HCT116 (cell line): ENCODE data around the gene DCLK3. TPM values are rescaled to one million over a fixed set of nuclear protein-coding genes. Genes with fewer than 3 reads are reported as not detected.

Experiments used
- ATAC-seq: fragments of 200-7000 bp; cut with Tn5 transposase; 2 replicates; pipeline ENCODE4 v1.9.1; 2020; ENCODE audit warnings: mild to moderate bottlenecking, moderate library complexity
- BruUV-seq: library from RNA; stranded (reverse); fragments of 400-500 nt; replicated peaks from 2 replicates; lab custom pipeline; 2021; lab: Mats Ljungman, UMichigan
- CTCF ChIA-PET: fragments of 300-600 bp; sonication (Branson Sonifier 250); formaldehyde crosslinking; loops from one replicate; lab custom pipeline; 2021; ENCODE audit warnings: antibody characterized with exemption; lab: Charles Lee
- POLR2A ChIA-PET: fragments of 300-600, 350-600 bp; sonication (Branson Sonifier 250); formaldehyde crosslinking; loops from one replicate; lab custom pipeline; 2021; ENCODE audit warnings: antibody characterized with exemption; lab: Charles Lee
- RAD21 ChIA-PET, 2 experiments: fragments of 300-600 bp; sonication (Branson Sonifier 250); formaldehyde crosslinking; loops; one replicate each; lab custom pipeline; 2023; ENCODE audit warnings: low total read pairs in 2 of 2; ENCODE audit not compliant: uncharacterized antibody in 2 of 2, unreplicated experiment in 2 of 2, low non-redundant PET in 1 of 2; lab: Charles Lee
- DNase-seq: peaks from one replicate; pipeline ENCODE4 v3.0.0-alpha.2; 2010; ENCODE audit warnings: low read depth, low spot score
- H2AFZ ChIP-seq: fragments of 200-600 bp; shearing (Covaris generic), sonication (generic); 2 replicates; pipeline ENCODE4 v1.6.1; 2017; ENCODE audit warnings: low read depth, mixed run types, mixed read lengths, antibody characterized with exemption, low read length; ENCODE audit not compliant: poor library complexity, severe bottlenecking
- H3K27ac ChIP-seq: 2 replicates; pipeline ENCODE4 v1.5.1; 2012; ENCODE audit warnings: low read depth, low read length
- H3K27me3 ChIP-seq: fragments of 200-600 bp; sonication (generic); 2 replicates; pipeline ENCODE4 v1.6.1; 2016; ENCODE audit warnings: mixed run types, low read length, mixed read lengths; ENCODE audit not compliant: insufficient read depth
- H3K36me3 ChIP-seq, 2 experiments: fragments of 200-500 bp in 1 of 2; fragments of 200-600 bp in 1 of 2; sonication (Bioruptor generic) in 1 of 2; sonication (generic) in 1 of 2; 2 replicates each; pipeline versions ENCODE4 v1.5.1 to v1.6.1; 2014 to 2016; ENCODE audit warnings: low read length in 2 of 2, inconsistent platforms in 1 of 2, mixed read lengths in 1 of 2, mixed run types in 1 of 2; ENCODE audit not compliant: insufficient read depth in 2 of 2, control insufficient read depth in 1 of 2
- H3K4me1 ChIP-seq, 2 experiments: fragments of 200-600 bp in 1 of 2; sonication (generic) in 1 of 2; 2 replicates each; pipeline versions ENCODE4 v1.5.1 to v1.6.1; 2012 to 2017; ENCODE audit warnings: low read length in 2 of 2, inconsistent platforms in 1 of 2, mild to moderate bottlenecking in 1 of 2, mixed read lengths in 1 of 2, mixed run types in 1 of 2, moderate library complexity in 1 of 2; ENCODE audit not compliant: insufficient read depth in 2 of 2, control insufficient read depth in 1 of 2
- H3K4me2 ChIP-seq: fragments of 200-600 bp; sonication (generic); 2 replicates; pipeline ENCODE4 v1.6.1; 2017; ENCODE audit warnings: mixed run types, low read length, mixed read lengths
- H3K4me3 ChIP-seq, 2 experiments: fragments of 200-600 bp in 1 of 2; sonication (generic) in 1 of 2; replicated peaks in 1 of 2; 2 replicates each; pipeline ENCODE4 v1.5.1; 2011 to 2016; ENCODE audit warnings: low read length in 2 of 2, control low read depth in 1 of 2, low read depth in 1 of 2, mild to moderate bottlenecking in 1 of 2, mixed read lengths in 1 of 2, mixed run types in 1 of 2
- H3K79me2 ChIP-seq: fragments of 200-600 bp; sonication (generic); 2 replicates; pipeline ENCODE4 v1.6.1; 2017; ENCODE audit warnings: mild to moderate bottlenecking, mixed run types, low read length, moderate library complexity, mixed read lengths; ENCODE audit not compliant: insufficient read depth
- H3K9ac ChIP-seq: fragments of 200-600 bp; sonication (generic); 2 replicates; pipeline ENCODE4 v1.6.1; 2016; ENCODE audit warnings: low read length, mixed read lengths
- H3K9me2 ChIP-seq: fragments of 200-600 bp; sonication (generic), shearing (Covaris generic); 2 replicates; pipeline ENCODE4 v1.6.1; 2017; ENCODE audit warnings: mixed run types, mild to moderate bottlenecking, moderate library complexity; ENCODE audit not compliant: insufficient read depth
- H3K9me3 ChIP-seq, 2 experiments: fragments of 200-500 bp in 1 of 2; fragments of 200-600 bp in 1 of 2; sonication (Bioruptor generic) in 1 of 2; sonication (generic) in 1 of 2; 2 replicates each; pipeline ENCODE4 v1.6.1; 2014 to 2017; ENCODE audit warnings: low read length in 2 of 2, mixed read lengths in 2 of 2, inconsistent platforms in 1 of 2, low read depth in 1 of 2, mild to moderate bottlenecking in 1 of 2, mixed run types in 1 of 2, moderate library complexity in 1 of 2; ENCODE audit not compliant: control insufficient read depth in 1 of 2, insufficient read depth in 1 of 2
- H4K20me1 ChIP-seq: fragments of 200-600 bp; sonication (generic), shearing (Covaris generic); 2 replicates; pipeline ENCODE4 v1.6.1; 2017; ENCODE audit warnings: mixed run types, mild to moderate bottlenecking, moderate library complexity; ENCODE audit not compliant: insufficient read depth
- CBX3 ChIP-seq: IDR thresholded peaks from 2 replicates; pipeline ENCODE4 v1.6.1; 2012; ENCODE audit warnings: low read depth
- CEBPB ChIP-seq: IDR thresholded peaks from 2 replicates; pipeline ENCODE4 v1.6.1; 2012; ENCODE audit warnings: low read depth
- CTCF ChIP-seq, 3 experiments: fragments of 200-600 bp in 1 of 3; sonication (generic) in 1 of 3; IDR thresholded peaks in 2 of 3; conservative IDR thresholded peaks in 1 of 3; 2 replicates each; pipeline ENCODE4 v1.5.1; 2012 to 2017; ENCODE audit warnings: low read depth in 2 of 3, low read length in 2 of 3, antibody characterized with exemption in 1 of 3, borderline replicate concordance in 1 of 3, control low read depth in 1 of 3, mild to moderate bottlenecking in 1 of 3, mixed read lengths in 1 of 3, mixed run types in 1 of 3, moderate library complexity in 1 of 3; ENCODE audit not compliant: insufficient read depth in 1 of 3
- EGR1 ChIP-seq: IDR thresholded peaks from 2 replicates; pipeline ENCODE4 v1.6.1; 2012; ENCODE audit warnings: low read depth
- ELF1 ChIP-seq: IDR thresholded peaks from 2 replicates; pipeline ENCODE4 v1.6.1; 2012; ENCODE audit warnings: low read depth, borderline replicate concordance
- EZH2phosphoT487 ChIP-seq: fragments of 200-600 bp; IDR thresholded peaks from 2 replicates; pipeline ENCODE4 v1.6.1; 2018; ENCODE audit warnings: antibody characterized with exemption, borderline replicate concordance
- FOSL1 ChIP-seq: IDR thresholded peaks from 2 replicates; pipeline ENCODE4 v1.6.1; 2012; ENCODE audit warnings: low read depth
- JUND ChIP-seq: IDR thresholded peaks from 2 replicates; pipeline ENCODE4 v1.6.1; 2012
- POLR2AphosphoS5 ChIP-seq: IDR thresholded peaks from 2 replicates; pipeline ENCODE4 v1.6.1; 2011; ENCODE audit warnings: mild to moderate bottlenecking, low read depth, low read length, moderate library complexity
- RAD21 ChIP-seq: IDR thresholded peaks from 2 replicates; pipeline ENCODE4 v1.6.1; 2012; ENCODE audit warnings: low read depth, mild to moderate bottlenecking
- SIN3A ChIP-seq: IDR thresholded peaks from 2 replicates; pipeline ENCODE4 v1.6.1; 2012; ENCODE audit warnings: low read depth
- SP1 ChIP-seq: IDR thresholded peaks from 2 replicates; pipeline ENCODE4 v1.6.1; 2012; ENCODE audit warnings: low read depth
- TCF7L2 ChIP-seq: IDR thresholded peaks from 2 replicates; pipeline ENCODE4 v1.7.0; 2011; ENCODE audit warnings: borderline replicate concordance, inconsistent platforms; ENCODE audit not compliant: insufficient read depth, insufficient read length; ENCODE audit errors: extremely low read depth
- YY1 ChIP-seq: IDR thresholded peaks from 2 replicates; pipeline ENCODE4 v1.6.1; 2011; ENCODE audit warnings: low read length, low read depth, moderate library complexity, mild to moderate bottlenecking; ENCODE audit not compliant: insufficient replicate concordance; ENCODE audit errors: extremely low read depth
- ZBTB33 ChIP-seq: IDR thresholded peaks from 2 replicates; pipeline ENCODE4 v1.6.1; 2011; ENCODE audit warnings: mild to moderate bottlenecking, low read length, moderate library complexity; ENCODE audit not compliant: insufficient replicate concordance; ENCODE audit errors: extremely low read depth
- ZNF274 ChIP-seq: fragments of 200-500 bp; sonication (Bioruptor generic); IDR thresholded peaks from 2 replicates; pipeline ENCODE4 v1.6.1; 2014; ENCODE audit warnings: mild to moderate bottlenecking, low read depth, low read length, inconsistent platforms
- intact Hi-C: fragments of 100-400 bp; cut with micrococcal nuclease; formaldehyde crosslinking; loops from 2 replicates; pipeline ENCODE4 v1.10.0; 2022
- total RNA-seq: library from RNA; stranded (reverse); gene quantifications from one replicate; pipeline ENCODE4 v1.2.1, GENCODE V29; 2021; ENCODE audit not compliant: unreplicated experiment
- TF ChIP-seq, protein P1 (sequence below): IDR thresholded peaks from 2 replicates; pipeline ENCODE4 v1.6.1; 2012; ENCODE audit warnings: low read depth
- TF ChIP-seq, protein P2 (sequence below): IDR thresholded peaks from 2 replicates; pipeline ENCODE4 v1.6.1; 2012

DCLK3 gene
- total RNA-seq, 1 experiment from 2014 or later: not detected

GRCh38 chr3:36751326-36751725 is 13.0 kb downstream of the DCLK3 start (continued):
- TF ChIP-seq, protein P1, sequence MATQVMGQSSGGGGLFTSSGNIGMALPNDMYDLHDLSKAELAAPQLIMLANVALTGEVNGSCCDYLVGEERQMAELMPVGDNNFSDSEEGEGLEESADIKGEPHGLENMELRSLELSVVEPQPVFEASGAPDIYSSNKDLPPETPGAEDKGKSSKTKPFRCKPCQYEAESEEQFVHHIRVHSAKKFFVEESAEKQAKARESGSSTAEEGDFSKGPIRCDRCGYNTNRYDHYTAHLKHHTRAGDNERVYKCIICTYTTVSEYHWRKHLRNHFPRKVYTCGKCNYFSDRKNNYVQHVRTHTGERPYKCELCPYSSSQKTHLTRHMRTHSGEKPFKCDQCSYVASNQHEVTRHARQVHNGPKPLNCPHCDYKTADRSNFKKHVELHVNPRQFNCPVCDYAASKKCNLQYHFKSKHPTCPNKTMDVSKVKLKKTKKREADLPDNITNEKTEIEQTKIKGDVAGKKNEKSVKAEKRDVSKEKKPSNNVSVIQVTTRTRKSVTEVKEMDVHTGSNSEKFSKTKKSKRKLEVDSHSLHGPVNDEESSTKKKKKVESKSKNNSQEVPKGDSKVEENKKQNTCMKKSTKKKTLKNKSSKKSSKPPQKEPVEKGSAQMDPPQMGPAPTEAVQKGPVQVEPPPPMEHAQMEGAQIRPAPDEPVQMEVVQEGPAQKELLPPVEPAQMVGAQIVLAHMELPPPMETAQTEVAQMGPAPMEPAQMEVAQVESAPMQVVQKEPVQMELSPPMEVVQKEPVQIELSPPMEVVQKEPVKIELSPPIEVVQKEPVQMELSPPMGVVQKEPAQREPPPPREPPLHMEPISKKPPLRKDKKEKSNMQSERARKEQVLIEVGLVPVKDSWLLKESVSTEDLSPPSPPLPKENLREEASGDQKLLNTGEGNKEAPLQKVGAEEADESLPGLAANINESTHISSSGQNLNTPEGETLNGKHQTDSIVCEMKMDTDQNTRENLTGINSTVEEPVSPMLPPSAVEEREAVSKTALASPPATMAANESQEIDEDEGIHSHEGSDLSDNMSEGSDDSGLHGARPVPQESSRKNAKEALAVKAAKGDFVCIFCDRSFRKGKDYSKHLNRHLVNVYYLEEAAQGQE: no peak
- TF ChIP-seq YY1 (no peak), CTCF (IDR thresholded peaks at IDR 0.05 in 2 of 3, conservative IDR thresholded peaks at IDR 0.05 in 1 of 3; ENCODE audit: borderline replicate concordance in 1 of 3, insufficient read depth in 1 of 3, low read depth in 2 of 3, low read length in 2 of 3) (no peak), SIN3A (no peak)
- TF ChIP-seq, all 23 proteins: peak for 0

GRCh38 chr3:36750737-36751136 is 13.6 kb downstream of the DCLK3 start:
- no peaks in the 10 kb centered on the region for H3K9me3 ChIP-seq
- no peak for TF ChIP-seq TCF7L2
- TF ChIP-seq ELF1: no peak
- TF ChIP-seq SP1: no peak
- no peak for TF ChIP-seq CBX3
- TF ChIP-seq, protein P2, sequence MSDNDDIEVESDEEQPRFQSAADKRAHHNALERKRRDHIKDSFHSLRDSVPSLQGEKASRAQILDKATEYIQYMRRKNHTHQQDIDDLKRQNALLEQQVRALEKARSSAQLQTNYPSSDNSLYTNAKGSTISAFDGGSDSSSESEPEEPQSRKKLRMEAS: no peak
- no peak for TF ChIP-seq ZNF274
- TF ChIP-seq RAD21: no peak
- no peak for TF ChIP-seq POLR2AphosphoS5
- TF ChIP-seq CEBPB: no peak
- TF ChIP-seq ZBTB33: no peak
- TF ChIP-seq JUND: no peak
- TF ChIP-seq EZH2phosphoT487: no peak
- TF ChIP-seq FOSL1: no peak
- TF ChIP-seq YY1: no peak
- TF ChIP-seq EGR1: no peak

More at GRCh38 chr3:36750737-36751136, 13.6 kb downstream of the DCLK3 start:
- DNase-seq (no peak), ATAC-seq (no peak)
- Histone ChIP-seq H4K20me1 (no peaks in the 10 kb centered on the region), H3K27ac (no peak overlapping the region), H2AFZ (no peak overlapping the region), H3K27me3 (peaks cover 51% of the 10 kb centered on the region), H3K79me2 (no peaks in the 10 kb centered on the region), H3K4me1 (no peaks in the 10 kb centered on the region), H3K9ac (no peak overlapping the region), H3K4me3 (no peak overlapping the region), H3K9me2 (no peaks in the 10 kb centered on the region), H3K36me3 (no peaks in the 10 kb centered on the region), H3K4me2 (no peak overlapping the region)
- POLR2A ChIA-PET: no interaction called here
- CTCF ChIA-PET: no interaction called here
- RAD21 ChIA-PET: no interaction called here
- intact Hi-C loops: no loop called here
- BruUV-seq: no TSS peak
